Measurements from ENCODE around the gene DECR2. TPM values are rescaled to one million over a fixed set of nuclear protein-coding genes. Genes with fewer than 3 reads are reported as not detected.

The DECR2 gene
- total and polyA plus RNA-seq, 2 of the 13 experiments (the other 11 are each of a cell fraction or from before 2014, with no cell fraction given): 36.3 to 44.6 TPM

DNA sequence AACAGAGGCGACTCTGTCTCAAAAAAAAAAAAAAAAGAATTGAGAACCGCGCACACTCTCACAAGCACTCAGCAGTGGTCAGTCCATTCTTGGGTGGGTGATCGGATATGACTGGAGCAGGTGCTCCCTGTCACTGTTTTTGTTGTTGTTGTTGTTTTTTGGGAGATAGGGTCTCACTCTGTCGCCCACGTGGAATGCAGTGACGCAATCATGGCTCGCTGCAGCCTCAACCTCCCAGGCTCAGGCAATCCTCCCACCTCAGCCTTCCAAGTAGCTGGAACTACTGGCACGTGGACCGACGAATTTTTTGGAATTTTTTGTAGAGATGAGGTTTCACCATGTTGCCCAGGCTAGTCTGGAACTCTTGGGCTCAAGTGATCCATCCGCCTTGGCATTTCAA is 53.8 kb downstream of the DECR2 start:
- FAIRE-seq (no peak), ATAC-seq (no peak), DNase-seq (ENCODE audit: low spot score) (no peak)
- POLR2A ChIA-PET: no interaction called here
- H3K27ac ChIP-seq (ENCODE audit: extremely low read length, insufficient read depth, low read length): no peak overlapping the region
- in situ Hi-C loops (cut with HindIII; ENCODE audit: extremely low pct_ligation_motif_present, low pct_unique_long_range_greater_than_20kb) (no loop called here), intact Hi-C loops (cut with micrococcal nuclease; ENCODE audit: unreplicated experiment) (no loop called here)
- H2AFZ ChIP-seq (ENCODE audit: low read length): no peak overlapping the region
- BruUV-seq (replicated peaks): no TSS peak
- H3K4me1 ChIP-seq (ENCODE audit: insufficient read depth, low read length): peaks cover 37% of the 10 kb centered on the region
- no peak overlapping the region for H3K4me2 ChIP-seq (ENCODE audit: low read depth, low read length)
- no peaks in the 10 kb centered on the region for H3K9me3 ChIP-seq (ENCODE audit: low read length)
- H3K9ac ChIP-seq (ENCODE audit: insufficient read depth, low read depth, low read length): no peak overlapping the region
- no peaks in the 10 kb centered on the region for H3K27me3 ChIP-seq (ENCODE audit: control insufficient read depth in 1 of 2, insufficient read depth in 2 of 2, low read length in 2 of 2)
- no peaks in the 10 kb centered on the region for H4K20me1 ChIP-seq (ENCODE audit: insufficient read depth, low read length)
- no peak overlapping the region for H3K4me3 ChIP-seq (replicated peaks in 1 of 3; ENCODE audit: insufficient read depth in 1 of 3, low read depth in 2 of 3, low read length in 3 of 3)
- no peaks in the 10 kb centered on the region for H3K36me3 ChIP-seq (replicated peaks in 1 of 2; ENCODE audit: control insufficient read depth in 1 of 2, insufficient read depth in 2 of 2, low read length in 2 of 2)
- 96% methylated on average over 12 of the region's 12 CpGs for WGBS (ENCODE audit: low lambda C conversion rate)
- TF ChIP-seq HCFC1 (IDR thresholded peaks at IDR 0.05; ENCODE audit: low read depth, low read length): no peak
- no peak for TF ChIP-seq TMF1 (CRISPR knock-in tag; IDR thresholded peaks at IDR 0.05; ENCODE audit: low read depth)
- TF ChIP-seq CEBPB (IDR thresholded peaks at IDR 0.05; ENCODE audit: borderline replicate concordance, low read depth, low read length): peak; percentile 41; the same call in 1 of the 2 replicates
- H3K79me2 ChIP-seq (ENCODE audit: insufficient read depth, low read length): peaks cover 24% of the 10 kb centered on the region
- CTCF ChIA-PET (ENCODE audit: low intra/inter-chr PET ratio, low total read pairs): no interaction called here

GRCh38 chr16:456891-457483 is 55.3 kb downstream of the DECR2 start:
- no peak for FAIRE-seq
- Histone ChIP-seq H2AFZ (ENCODE audit: low read length) (no peak overlapping the region), H3K27me3 (ENCODE audit: control insufficient read depth in 1 of 2, insufficient read depth in 2 of 2, low read length in 2 of 2) (no peaks in the 10 kb centered on the region), H3K4me3 (replicated peaks in 1 of 3; ENCODE audit: insufficient read depth in 1 of 3, low read depth in 2 of 3, low read length in 3 of 3) (no peak overlapping the region), H3K9ac (ENCODE audit: insufficient read depth, low read depth, low read length) (no peak overlapping the region), H4K20me1 (ENCODE audit: insufficient read depth, low read length) (no peaks in the 10 kb centered on the region), H3K36me3 (replicated peaks in 1 of 2; ENCODE audit: control insufficient read depth in 1 of 2, insufficient read depth in 2 of 2, low read length in 2 of 2) (peaks cover 6 to 11% of the 10 kb centered on the region in 2 experiments; a peak in 4 of 5 replicates), H3K9me3 (ENCODE audit: low read length) (no peaks in the 10 kb centered on the region), H3K4me2 (ENCODE audit: low read depth, low read length) (no peak overlapping the region), H3K4me1 (ENCODE audit: insufficient read depth, low read length) (peaks cover 22% of the 10 kb centered on the region), H3K27ac (ENCODE audit: extremely low read length, insufficient read depth, low read length) (peak overlapping the region; percentile 38), H3K79me2 (ENCODE audit: insufficient read depth, low read length) (peaks cover 22% of the 10 kb centered on the region)
- BruUV-seq (replicated peaks): no TSS peak
- TF ChIP-seq, protein P1, sequence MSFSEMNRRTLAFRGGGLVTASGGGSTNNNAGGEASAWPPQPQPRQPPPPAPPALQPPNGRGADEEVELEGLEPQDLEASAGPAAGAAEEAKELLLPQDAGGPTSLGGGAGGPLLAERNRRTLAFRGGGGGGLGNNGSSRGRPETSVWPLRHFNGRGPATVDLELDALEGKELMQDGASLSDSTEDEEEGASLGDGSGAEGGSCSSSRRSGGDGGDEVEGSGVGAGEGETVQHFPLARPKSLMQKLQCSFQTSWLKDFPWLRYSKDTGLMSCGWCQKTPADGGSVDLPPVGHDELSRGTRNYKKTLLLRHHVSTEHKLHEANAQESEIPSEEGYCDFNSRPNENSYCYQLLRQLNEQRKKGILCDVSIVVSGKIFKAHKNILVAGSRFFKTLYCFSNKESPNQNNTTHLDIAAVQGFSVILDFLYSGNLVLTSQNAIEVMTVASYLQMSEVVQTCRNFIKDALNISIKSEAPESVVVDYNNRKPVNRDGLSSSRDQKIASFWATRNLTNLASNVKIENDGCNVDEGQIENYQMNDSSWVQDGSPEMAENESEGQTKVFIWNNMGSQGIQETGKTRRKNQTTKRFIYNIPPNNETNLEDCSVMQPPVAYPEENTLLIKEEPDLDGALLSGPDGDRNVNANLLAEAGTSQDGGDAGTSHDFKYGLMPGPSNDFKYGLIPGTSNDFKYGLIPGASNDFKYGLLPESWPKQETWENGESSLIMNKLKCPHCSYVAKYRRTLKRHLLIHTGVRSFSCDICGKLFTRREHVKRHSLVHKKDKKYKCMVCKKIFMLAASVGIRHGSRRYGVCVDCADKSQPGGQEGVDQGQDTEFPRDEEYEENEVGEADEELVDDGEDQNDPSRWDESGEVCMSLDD (CRISPR knock-in tag; IDR thresholded peaks at IDR 0.05; ENCODE audit: borderline replicate concordance): no peak
- TF ChIP-seq ZNF777 (CRISPR knock-in tag; IDR thresholded peaks at IDR 0.05) (no peak), GATAD2A (CRISPR knock-in tag; IDR thresholded peaks at IDR 0.05) (no peak), ZBTB43 (CRISPR knock-in tag; conservative IDR thresholded peaks at IDR 0.05) (no peak), ZFP1 (CRISPR knock-in tag; IDR thresholded peaks at IDR 0.05) (no peak), BRD4 (CRISPR knock-in tag; IDR thresholded peaks at IDR 0.05) (no peak), ZNF143 (CRISPR knock-in tag; IDR thresholded peaks at IDR 0.05) (no peak)
- TF ChIP-seq, protein P2, sequence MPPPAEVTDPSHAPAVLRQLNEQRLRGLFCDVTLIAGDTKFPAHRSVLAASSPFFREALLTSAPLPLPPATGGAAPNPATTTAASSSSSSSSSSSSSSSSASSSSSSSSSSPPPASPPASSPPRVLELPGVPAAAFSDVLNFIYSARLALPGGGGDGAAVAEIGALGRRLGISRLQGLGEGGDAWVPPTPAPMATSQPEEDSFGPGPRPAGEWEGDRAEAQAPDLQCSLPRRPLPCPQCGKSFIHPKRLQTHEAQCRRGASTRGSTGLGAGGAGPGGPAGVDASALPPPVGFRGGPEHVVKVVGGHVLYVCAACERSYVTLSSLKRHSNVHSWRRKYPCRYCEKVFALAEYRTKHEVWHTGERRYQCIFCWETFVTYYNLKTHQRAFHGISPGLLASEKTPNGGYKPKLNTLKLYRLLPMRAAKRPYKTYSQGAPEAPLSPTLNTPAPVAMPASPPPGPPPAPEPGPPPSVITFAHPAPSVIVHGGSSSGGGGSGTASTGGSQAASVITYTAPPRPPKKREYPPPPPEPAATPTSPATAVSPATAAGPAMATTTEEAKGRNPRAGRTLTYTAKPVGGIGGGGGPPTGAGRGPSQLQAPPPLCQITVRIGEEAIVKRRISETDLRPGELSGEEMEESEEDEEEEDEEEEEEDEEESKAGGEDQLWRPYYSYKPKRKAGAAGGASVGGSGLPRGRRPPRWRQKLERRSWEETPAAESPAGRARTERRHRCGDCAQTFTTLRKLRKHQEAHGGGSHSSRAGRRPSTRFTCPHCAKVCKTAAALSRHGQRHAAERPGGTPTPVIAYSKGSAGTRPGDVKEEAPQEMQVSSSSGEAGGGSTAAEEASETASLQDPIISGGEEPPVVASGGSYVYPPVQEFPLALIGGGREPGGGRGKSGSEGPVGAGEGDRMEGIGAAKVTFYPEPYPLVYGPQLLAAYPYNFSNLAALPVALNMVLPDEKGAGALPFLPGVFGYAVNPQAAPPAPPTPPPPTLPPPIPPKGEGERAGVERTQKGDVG (CRISPR knock-in tag; IDR thresholded peaks at IDR 0.05; ENCODE audit: borderline replicate concordance): no peak
- in situ Hi-C loops (cut with HindIII; ENCODE audit: extremely low pct_ligation_motif_present, low pct_unique_long_range_greater_than_20kb) (no loop called here), intact Hi-C loops (cut with micrococcal nuclease; ENCODE audit: unreplicated experiment) (no loop called here)
- POLR2A ChIA-PET: interaction anchor here (1.0 kb wide), 1 partner anchor 18 kb away, joined by 4 read pairs; no protein-coding TSS in a partner anchor
- CTCF ChIA-PET (ENCODE audit: low intra/inter-chr PET ratio, low total read pairs): no interaction called here
- peak; percentile 46; the same call in 1 of the 3 replicates for ATAC-seq
- 84% methylated on average over 11 of the region's 11 CpGs for WGBS (ENCODE audit: low lambda C conversion rate)
- no peak for DNase-seq (ENCODE audit: low spot score)

Data from HepG2 (cell line).